SK-N-SH (cell line): ENCODE data around the gene S1PR5. TPM values are rescaled to one million over a fixed set of nuclear protein-coding genes. Genes with fewer than 3 reads are reported as not detected.

ENCODE experiments used
- CTCF ChIA-PET: fragments of 300-600, 350-600 bp; formaldehyde crosslinking; extraction: SDS; loops from one replicate; lab custom pipeline; 2021; lab: Yijun Ruan, JAX
- POLR2A ChIA-PET: fragments of 350-600 bp; sonication (Branson Sonifier 250); formaldehyde crosslinking; extraction: SDS; loops from one replicate; lab custom pipeline; 2020; ENCODE audit warnings: antibody characterized with exemption, inconsistent platforms; lab: Yijun Ruan, JAX
- DNase-seq: peaks from one replicate; pipeline ENCODE4 v3.0.0; 2012
- H2AFZ ChIP-seq: fragments of 200-600 bp; sonication (generic); 2 replicates; pipeline ENCODE4 v1.8.1; 2016; ENCODE audit warnings: antibody characterized with exemption, mild to moderate bottlenecking, low read depth
- H3F3A ChIP-seq: fragments of 200-600 bp; sonication (generic); replicated peaks from 2 replicates; pipeline ENCODE3; 2016; ENCODE audit warnings: antibody characterized with exemption, mild to moderate bottlenecking; ENCODE audit not compliant: insufficient read depth
- H3K27ac ChIP-seq, 2 experiments: fragments of 200-500 bp in 1 of 2; fragments of 200-600 bp in 1 of 2; sonication (Bioruptor generic) in 1 of 2; sonication (generic), shearing (Covaris generic) in 1 of 2; 2 replicates each; pipeline versions ENCODE4 v1.5.1 to v1.6.1; 2014 to 2016; ENCODE audit warnings: low read depth in 2 of 2, inconsistent platforms in 1 of 2, low read length in 1 of 2, mild to moderate bottlenecking in 1 of 2, mixed read lengths in 1 of 2
- H3K27me3 ChIP-seq: fragments of 200-600 bp; sonication (generic), shearing (Covaris generic); 2 replicates; pipeline ENCODE4 v1.6.1; 2016; ENCODE audit warnings: mixed run types; ENCODE audit not compliant: insufficient read depth
- H3K36me3 ChIP-seq, 2 experiments: fragments of 200-500 bp in 1 of 2; fragments of 200-600 bp in 1 of 2; sonication (Bioruptor generic) in 1 of 2; sonication (generic) in 1 of 2; replicated peaks in 1 of 2; 2 replicates each; pipeline versions ENCODE3 to v1.5.1; 2014 to 2016; ENCODE audit warnings: low read length in 1 of 2, mild to moderate bottlenecking in 1 of 2; ENCODE audit not compliant: insufficient read depth in 2 of 2, control insufficient read depth in 1 of 2
- H3K4me1 ChIP-seq, 2 experiments: fragments of 200-500 bp in 1 of 2; fragments of 200-600 bp in 1 of 2; sonication (Bioruptor generic) in 1 of 2; sonication (generic), shearing (Covaris generic) in 1 of 2; 2 replicates each; pipeline versions ENCODE4 v1.5.1 to v1.6.1; 2014 to 2016; ENCODE audit warnings: low read depth in 1 of 2, low read length in 1 of 2, mixed run types in 1 of 2; ENCODE audit not compliant: insufficient read depth in 2 of 2, control insufficient read depth in 1 of 2
- H3K4me2 ChIP-seq: fragments of 200-600 bp; sonication (generic), shearing (Covaris generic); 2 replicates; pipeline ENCODE4 v1.6.1; 2017; ENCODE audit warnings: mixed run types
- H3K4me3 ChIP-seq, 2 experiments: fragments of 200-500 bp in 1 of 2; fragments of 200-600 bp in 1 of 2; sonication (Bioruptor generic) in 1 of 2; sonication (generic), shearing (Covaris generic) in 1 of 2; 2 replicates each; pipeline versions ENCODE4 v1.5.1 to v1.8.1; 2014 to 2016; ENCODE audit warnings: low read depth in 2 of 2, inconsistent platforms in 1 of 2, low read length in 1 of 2, mild to moderate bottlenecking in 1 of 2, mixed read lengths in 1 of 2, moderate library complexity in 1 of 2
- H3K79me2 ChIP-seq: fragments of 200-600 bp; sonication (generic); 2 replicates; pipeline ENCODE4 v1.8.1; 2017; ENCODE audit warnings: mild to moderate bottlenecking; ENCODE audit not compliant: insufficient read depth
- H3K9ac ChIP-seq: fragments of 200-600 bp; sonication (generic); 2 replicates; pipeline ENCODE4 v1.6.1; 2017; ENCODE audit warnings: mixed run types
- H3K9me2 ChIP-seq: fragments of 200-600 bp; sonication (generic); 2 replicates; pipeline ENCODE4 v1.6.1; 2017; ENCODE audit warnings: mixed run types
- H3K9me3 ChIP-seq: fragments of 200-600 bp; sonication (generic); 2 replicates; pipeline ENCODE4 v1.6.1; 2017; ENCODE audit warnings: mixed run types, mild to moderate bottlenecking, moderate library complexity
- H4K20me1 ChIP-seq: fragments of 200-600 bp; sonication (generic); 2 replicates; pipeline ENCODE4 v1.6.1; 2017; ENCODE audit warnings: mild to moderate bottlenecking, mixed run types; ENCODE audit not compliant: insufficient read depth
- CHD2 ChIP-seq: fragments of 150-350 bp; IDR thresholded peaks from 2 replicates; pipeline ENCODE4 v1.6.1; 2018; ENCODE audit warnings: low read length; ENCODE audit not compliant: partially characterized antibody
- ELF1 ChIP-seq: IDR thresholded peaks from 2 replicates; pipeline ENCODE4 v1.4.0; 2012
- EP300 ChIP-seq, 2 experiments: IDR thresholded peaks; 2 replicates each; pipeline versions ENCODE4 v1.4.0 to v1.6.1; 2012; ENCODE audit warnings: borderline replicate concordance in 1 of 2, low read depth in 1 of 2, low read length in 1 of 2
- EZH2phosphoT487 ChIP-seq: fragments of 200-600 bp; sonication (generic); IDR thresholded peaks from 2 replicates; pipeline ENCODE4 v1.6.1; 2017; ENCODE audit warnings: low read depth, mixed run types, mild to moderate bottlenecking, antibody characterized with exemption, moderate library complexity, borderline replicate concordance
- FOXJ3 ChIP-seq: sonication (generic); formaldehyde crosslinking; IDR thresholded peaks from 2 replicates; pipeline ENCODE4 v1.5.1; 2020; ENCODE audit warnings: mild to moderate bottlenecking, missing genetic modification reagents
- FOXM1 ChIP-seq: IDR thresholded peaks from 2 replicates; pipeline ENCODE4 v1.4.0; 2012; ENCODE audit warnings: low read depth, mild to moderate bottlenecking
- GATA2 ChIP-seq: sonication (generic); formaldehyde crosslinking; IDR thresholded peaks from 2 replicates; pipeline ENCODE4 v1.5.0; 2020; ENCODE audit warnings: mild to moderate bottlenecking, missing genetic modification reagents
- MEF2A ChIP-seq: IDR thresholded peaks from 2 replicates; pipeline ENCODE4 v1.4.0; 2012; ENCODE audit warnings: low read depth, borderline replicate concordance
- NRF1 ChIP-seq: IDR thresholded peaks from 2 replicates; pipeline ENCODE4 v1.6.1; 2012; ENCODE audit warnings: low read depth, mild to moderate bottlenecking, low read length
- POLR2AphosphoS5 ChIP-seq: IDR thresholded peaks from 2 replicates; pipeline ENCODE4 v1.6.1; 2012; ENCODE audit warnings: low read depth, low read length
- RAD21 ChIP-seq: IDR thresholded peaks from 2 replicates; pipeline ENCODE4 v1.6.1; 2012; ENCODE audit warnings: mild to moderate bottlenecking, low read length
- RFX5 ChIP-seq: IDR thresholded peaks from 2 replicates; pipeline ENCODE4 v1.6.1; 2012; ENCODE audit warnings: mild to moderate bottlenecking, improper control_type of control experiment, low read length
- SIN3A ChIP-seq: IDR thresholded peaks from 2 replicates; pipeline ENCODE4 v1.6.1; 2012; ENCODE audit warnings: low read depth, mild to moderate bottlenecking, low read length, moderate library complexity, borderline replicate concordance
- SMC3 ChIP-seq: IDR thresholded peaks from 2 replicates; pipeline ENCODE4 v1.6.1; 2012; ENCODE audit warnings: low read depth, low read length, improper control_type of control experiment
- TAF1 ChIP-seq: IDR thresholded peaks from 2 replicates; pipeline ENCODE4 v1.6.1; 2012; ENCODE audit warnings: low read depth, mild to moderate bottlenecking, low read length, moderate library complexity, borderline replicate concordance
- TCF12 ChIP-seq: IDR thresholded peaks from 2 replicates; pipeline ENCODE4 v1.4.0; 2012
- TEAD4 ChIP-seq: IDR thresholded peaks from 2 replicates; pipeline ENCODE4 v1.4.0; 2012; ENCODE audit warnings: mild to moderate bottlenecking, borderline replicate concordance; ENCODE audit not compliant: insufficient read depth
- YY1 ChIP-seq: IDR thresholded peaks from 2 replicates; pipeline ENCODE4 v1.4.0; 2012; ENCODE audit warnings: low read depth, mild to moderate bottlenecking
- WGBS: methylation state at CpG from one replicate; pipeline ENCODE4 v1.1.6; 2017; ENCODE audit warnings: low lambda C conversion rate; 5-methylcytosine and 5-hydroxymethylcytosine counted together
- polyA plus RNA-seq, 3 experiments: library from polyadenylated mRNA; depleted of rRNA; stranded (reverse); fragments of >200 nt; gene quantifications; 2 replicates each; pipeline ENCODE4 v1.2.3, GENCODE V29; 2012
- TF ChIP-seq, protein P1 (sequence below): IDR thresholded peaks from 2 replicates; pipeline ENCODE4; 2012
- TF ChIP-seq, protein P2 (sequence below): fragments of 150-350 bp; IDR thresholded peaks from 2 replicates; pipeline ENCODE4 v1.6.1; 2016; ENCODE audit warnings: mild to moderate bottlenecking, low read depth, low read length
- TF ChIP-seq, protein P3 (sequence below): fragments of 150-350 bp; IDR thresholded peaks from 2 replicates; pipeline ENCODE4 v1.6.1; 2017; ENCODE audit warnings: antibody characterized with exemption, low read length, low read depth, borderline replicate concordance
- TF ChIP-seq, protein P4 (sequence below): IDR thresholded peaks from 2 replicates; pipeline ENCODE4 v1.4.0; 2012; ENCODE audit warnings: low read depth
- TF ChIP-seq, protein P5 (sequence below): fragments of 200-600 bp; sonication (generic); IDR thresholded peaks from 2 replicates; pipeline ENCODE4 v1.6.1; 2017; ENCODE audit warnings: antibody characterized with exemption, mild to moderate bottlenecking, moderate library complexity

Gene S1PR5
- polyA plus RNA-seq, 1 of the 3 experiments (the other 2 are of a cell fraction), result 0.36 TPM

DNA sequence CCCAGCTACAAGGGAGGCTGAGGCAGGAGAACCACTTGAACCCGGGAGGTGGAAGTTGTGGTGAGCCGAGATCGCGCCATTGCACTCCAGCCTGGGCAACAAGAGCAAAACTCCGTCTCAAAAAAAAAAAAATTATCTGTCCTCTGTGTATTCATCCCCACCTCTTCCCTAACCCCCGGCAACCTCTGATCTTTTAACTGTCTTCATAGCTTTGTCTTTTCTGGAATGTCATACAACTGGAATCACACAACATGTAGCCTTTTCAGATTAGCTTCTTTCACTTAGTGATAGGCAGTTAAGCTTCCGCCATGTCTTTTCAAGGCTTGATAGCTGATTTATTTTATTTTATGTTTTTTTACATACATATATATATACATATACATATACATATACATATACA lies 8.4 kb upstream of the S1PR5 start:
- Histone ChIP-seq H3K79me2 (no peaks in the 10 kb centered on the region), H3K36me3 (no peaks in the 10 kb centered on the region), H3F3A (no peaks in the 10 kb centered on the region), H3K27ac (no peak overlapping the region), H3K9me2 (no peaks in the 10 kb centered on the region), H3K4me1 (no peaks in the 10 kb centered on the region), H3K27me3 (no peaks in the 10 kb centered on the region), H3K4me3 (no peak overlapping the region), H4K20me1 (no peaks in the 10 kb centered on the region), H2AFZ (no peak overlapping the region), H3K4me2 (no peak overlapping the region), H3K9me3 (no peaks in the 10 kb centered on the region), H3K9ac (no peak overlapping the region)
- TF ChIP-seq, protein P1, sequence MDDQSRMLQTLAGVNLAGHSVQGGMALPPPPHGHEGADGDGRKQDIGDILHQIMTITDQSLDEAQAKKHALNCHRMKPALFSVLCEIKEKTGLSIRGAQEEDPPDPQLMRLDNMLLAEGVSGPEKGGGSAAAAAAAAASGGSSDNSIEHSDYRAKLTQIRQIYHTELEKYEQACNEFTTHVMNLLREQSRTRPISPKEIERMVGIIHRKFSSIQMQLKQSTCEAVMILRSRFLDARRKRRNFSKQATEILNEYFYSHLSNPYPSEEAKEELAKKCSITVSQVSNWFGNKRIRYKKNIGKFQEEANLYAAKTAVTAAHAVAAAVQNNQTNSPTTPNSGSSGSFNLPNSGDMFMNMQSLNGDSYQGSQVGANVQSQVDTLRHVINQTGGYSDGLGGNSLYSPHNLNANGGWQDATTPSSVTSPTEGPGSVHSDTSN, result no peak
- TF ChIP-seq ELF1, result no peak
- TF ChIP-seq, protein P2, sequence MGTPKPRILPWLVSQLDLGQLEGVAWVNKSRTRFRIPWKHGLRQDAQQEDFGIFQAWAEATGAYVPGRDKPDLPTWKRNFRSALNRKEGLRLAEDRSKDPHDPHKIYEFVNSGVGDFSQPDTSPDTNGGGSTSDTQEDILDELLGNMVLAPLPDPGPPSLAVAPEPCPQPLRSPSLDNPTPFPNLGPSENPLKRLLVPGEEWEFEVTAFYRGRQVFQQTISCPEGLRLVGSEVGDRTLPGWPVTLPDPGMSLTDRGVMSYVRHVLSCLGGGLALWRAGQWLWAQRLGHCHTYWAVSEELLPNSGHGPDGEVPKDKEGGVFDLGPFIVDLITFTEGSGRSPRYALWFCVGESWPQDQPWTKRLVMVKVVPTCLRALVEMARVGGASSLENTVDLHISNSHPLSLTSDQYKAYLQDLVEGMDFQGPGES, result no peak
- no peak for TF ChIP-seq TAF1
- TF ChIP-seq EZH2phosphoT487, result no peak
- no peak for TF ChIP-seq MEF2A
- no peak for TF ChIP-seq POLR2AphosphoS5
- TF ChIP-seq, protein P3, sequence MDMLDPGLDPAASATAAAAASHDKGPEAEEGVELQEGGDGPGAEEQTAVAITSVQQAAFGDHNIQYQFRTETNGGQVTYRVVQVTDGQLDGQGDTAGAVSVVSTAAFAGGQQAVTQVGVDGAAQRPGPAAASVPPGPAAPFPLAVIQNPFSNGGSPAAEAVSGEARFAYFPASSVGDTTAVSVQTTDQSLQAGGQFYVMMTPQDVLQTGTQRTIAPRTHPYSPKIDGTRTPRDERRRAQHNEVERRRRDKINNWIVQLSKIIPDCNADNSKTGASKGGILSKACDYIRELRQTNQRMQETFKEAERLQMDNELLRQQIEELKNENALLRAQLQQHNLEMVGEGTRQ, result no peak
- no peak for DNase-seq
- 74% methylated on average over 7 of the region's 7 CpGs for WGBS
- CTCF ChIA-PET, result interaction anchor here (1.1 to 1.4 kb wide), 2 partner anchors 16 to 174 kb away, joined by 4 read pairs; no protein-coding TSS in a partner anchor
- POLR2A ChIA-PET, result no interaction called here

DNA sequence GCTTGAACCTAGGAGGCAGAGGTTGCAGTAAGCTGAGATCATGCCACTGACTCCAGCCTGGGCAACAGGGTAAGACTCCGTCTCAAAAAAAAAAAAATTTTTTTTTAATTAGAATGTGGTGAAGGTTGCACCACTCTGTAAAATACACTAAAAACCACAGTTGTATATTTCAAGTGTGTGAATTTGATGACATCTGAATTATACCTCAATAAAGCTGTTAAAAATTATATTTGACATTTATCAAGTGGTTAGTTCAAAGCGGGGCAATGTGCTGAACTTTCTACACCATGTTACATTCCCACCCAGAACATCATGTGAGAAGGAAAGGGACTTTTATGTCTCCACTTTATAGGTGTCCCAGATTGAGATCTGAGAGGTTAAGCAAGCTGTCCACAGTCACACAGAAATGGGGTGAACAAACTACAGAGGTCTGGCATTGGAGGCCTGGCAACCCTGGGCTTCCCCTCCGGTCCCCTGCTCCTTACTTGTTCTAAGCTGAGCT lies 5.9 kb upstream of the S1PR5 start:
- DNase-seq, result no peak
- CTCF ChIA-PET, result interaction anchor here (0.9 to 1.6 kb wide), 7 partner anchors 10 to 106 kb away, joined by 3 to 7 read pairs (median 3); no protein-coding TSS in a partner anchor
- H3F3A ChIP-seq, result no peaks in the 10 kb centered on the region
- POLR2A ChIA-PET, result no interaction called here
- no peaks in the 10 kb centered on the region; the same call in 1 of the 2 replicates for H3K27me3 ChIP-seq
- H3K9me3 ChIP-seq, result no peaks in the 10 kb centered on the region
- H3K4me1 ChIP-seq, result no peaks in the 10 kb centered on the region; a peak in 1 of 4 replicates
- TF ChIP-seq, protein P2, result no peak
- no peak for TF ChIP-seq FOXM1
- TF ChIP-seq, protein P4, sequence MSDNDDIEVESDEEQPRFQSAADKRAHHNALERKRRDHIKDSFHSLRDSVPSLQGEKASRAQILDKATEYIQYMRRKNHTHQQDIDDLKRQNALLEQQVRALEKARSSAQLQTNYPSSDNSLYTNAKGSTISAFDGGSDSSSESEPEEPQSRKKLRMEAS, result no peak
- no peak for TF ChIP-seq SMC3
- TF ChIP-seq, protein P5, sequence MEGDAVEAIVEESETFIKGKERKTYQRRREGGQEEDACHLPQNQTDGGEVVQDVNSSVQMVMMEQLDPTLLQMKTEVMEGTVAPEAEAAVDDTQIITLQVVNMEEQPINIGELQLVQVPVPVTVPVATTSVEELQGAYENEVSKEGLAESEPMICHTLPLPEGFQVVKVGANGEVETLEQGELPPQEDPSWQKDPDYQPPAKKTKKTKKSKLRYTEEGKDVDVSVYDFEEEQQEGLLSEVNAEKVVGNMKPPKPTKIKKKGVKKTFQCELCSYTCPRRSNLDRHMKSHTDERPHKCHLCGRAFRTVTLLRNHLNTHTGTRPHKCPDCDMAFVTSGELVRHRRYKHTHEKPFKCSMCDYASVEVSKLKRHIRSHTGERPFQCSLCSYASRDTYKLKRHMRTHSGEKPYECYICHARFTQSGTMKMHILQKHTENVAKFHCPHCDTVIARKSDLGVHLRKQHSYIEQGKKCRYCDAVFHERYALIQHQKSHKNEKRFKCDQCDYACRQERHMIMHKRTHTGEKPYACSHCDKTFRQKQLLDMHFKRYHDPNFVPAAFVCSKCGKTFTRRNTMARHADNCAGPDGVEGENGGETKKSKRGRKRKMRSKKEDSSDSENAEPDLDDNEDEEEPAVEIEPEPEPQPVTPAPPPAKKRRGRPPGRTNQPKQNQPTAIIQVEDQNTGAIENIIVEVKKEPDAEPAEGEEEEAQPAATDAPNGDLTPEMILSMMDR, result no peak
- TF ChIP-seq EP300 (IDR thresholded peaks at IDR 0.05; ENCODE audit: borderline replicate concordance in 1 of 2, low read depth in 1 of 2, low read length in 1 of 2), result no peak
- TF ChIP-seq RAD21, result no peak
- no peak for TF ChIP-seq RFX5
- TF ChIP-seq NRF1, result no peak
- TF ChIP-seq TEAD4, result no peak
- no peak for TF ChIP-seq SIN3A
- no peak for TF ChIP-seq FOXJ3
- no peak for TF ChIP-seq GATA2 (CRISPR knock-in tag)
- TF ChIP-seq TCF12, result no peak
- TF ChIP-seq YY1, result no peak
- no peak for TF ChIP-seq EZH2phosphoT487
- no peak for TF ChIP-seq CHD2
- no peak overlapping the region for H3K4me2 ChIP-seq
- no peak overlapping the region for H3K9ac ChIP-seq
- WGBS, result 84% methylated on average over 3 of the region's 3 CpGs
- H3K36me3 ChIP-seq, result no peaks in the 10 kb centered on the region
- no peak overlapping the region for H3K27ac ChIP-seq
- no peaks in the 10 kb centered on the region for H3K79me2 ChIP-seq
- H3K9me2 ChIP-seq, result no peaks in the 10 kb centered on the region
- no peak overlapping the region for H3K4me3 ChIP-seq
- no peak overlapping the region for H2AFZ ChIP-seq
- no peaks in the 10 kb centered on the region for H4K20me1 ChIP-seq
